ENCODE results near the gene ZNF391. TPM values are rescaled to one million over a fixed set of nuclear protein-coding genes. Genes with fewer than 3 reads are reported as not detected.
"Not testable (repeated sequence)": the region's sequence is repeated elsewhere in the genome, so short reads cannot be mapped to it uniquely, and the experiment has no call there.

ZNF391 gene
- total RNA-seq, 1 experiment from 2014 or later = 5.0 TPM

DNA sequence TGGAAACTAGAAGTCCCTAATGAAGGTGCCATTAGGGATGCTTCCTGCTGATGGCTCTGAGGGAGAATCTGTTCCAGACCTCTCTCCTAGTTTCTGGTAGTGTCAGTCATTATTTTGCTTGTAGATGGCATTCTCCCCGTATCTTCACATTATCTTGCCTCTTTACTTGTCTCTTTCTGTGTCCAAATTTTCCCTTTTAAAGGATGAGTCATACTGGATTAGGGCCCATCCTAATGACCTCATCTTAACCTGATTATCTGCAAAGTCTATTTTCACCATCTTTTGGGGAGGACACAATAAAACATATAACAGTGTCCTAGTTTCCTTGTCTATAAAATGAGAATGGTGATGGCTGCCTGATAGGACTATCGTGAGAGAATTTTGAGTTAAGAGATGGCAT lies 27.3 kb downstream of the ZNF391 start:
- Histone ChIP-seq H3K27me3 (replicated peaks; ENCODE audit: control insufficient read depth, insufficient read depth, low read length) (no peaks in the 10 kb centered on the region), H3K4me1 (no peaks in the 10 kb centered on the region), H3K4me3 (ENCODE audit: low read depth, low read length) (no peak overlapping the region), H3K9me3 (no peaks in the 10 kb centered on the region), H3K36me3 (ENCODE audit: control insufficient read depth, insufficient read depth, low read length) (no peaks in the 10 kb centered on the region)
- no peak overlapping the region for H3K27ac Mint-ChIP-seq (ENCODE audit: unreplicated experiment)
- intact Hi-C loops (cut with micrococcal nuclease; ENCODE audit: unreplicated experiment) = no loop called here
- ChIA-PET CTCF (no interaction called here), POLR2A (no interaction called here)
- no peak for DNase-seq
- no TSS peak for BruUV-seq (replicated peaks)
- no peaks in the 10 kb centered on the region for H3K27me3 Mint-ChIP-seq (ENCODE audit: insufficient read depth, unreplicated experiment)
- no peak overlapping the region for H3K4me3 Mint-ChIP-seq (ENCODE audit: unreplicated experiment)
- peaks cover 21% of the 10 kb centered on the region for H3K9me3 Mint-ChIP-seq (ENCODE audit: unreplicated experiment)
- H3K36me3 Mint-ChIP-seq (ENCODE audit: insufficient read depth, unreplicated experiment) = no peaks in the 10 kb centered on the region
- H3K4me1 Mint-ChIP-seq (ENCODE audit: low read depth, unreplicated experiment) = no peaks in the 10 kb centered on the region
- TF ChIP-seq, protein P1, sequence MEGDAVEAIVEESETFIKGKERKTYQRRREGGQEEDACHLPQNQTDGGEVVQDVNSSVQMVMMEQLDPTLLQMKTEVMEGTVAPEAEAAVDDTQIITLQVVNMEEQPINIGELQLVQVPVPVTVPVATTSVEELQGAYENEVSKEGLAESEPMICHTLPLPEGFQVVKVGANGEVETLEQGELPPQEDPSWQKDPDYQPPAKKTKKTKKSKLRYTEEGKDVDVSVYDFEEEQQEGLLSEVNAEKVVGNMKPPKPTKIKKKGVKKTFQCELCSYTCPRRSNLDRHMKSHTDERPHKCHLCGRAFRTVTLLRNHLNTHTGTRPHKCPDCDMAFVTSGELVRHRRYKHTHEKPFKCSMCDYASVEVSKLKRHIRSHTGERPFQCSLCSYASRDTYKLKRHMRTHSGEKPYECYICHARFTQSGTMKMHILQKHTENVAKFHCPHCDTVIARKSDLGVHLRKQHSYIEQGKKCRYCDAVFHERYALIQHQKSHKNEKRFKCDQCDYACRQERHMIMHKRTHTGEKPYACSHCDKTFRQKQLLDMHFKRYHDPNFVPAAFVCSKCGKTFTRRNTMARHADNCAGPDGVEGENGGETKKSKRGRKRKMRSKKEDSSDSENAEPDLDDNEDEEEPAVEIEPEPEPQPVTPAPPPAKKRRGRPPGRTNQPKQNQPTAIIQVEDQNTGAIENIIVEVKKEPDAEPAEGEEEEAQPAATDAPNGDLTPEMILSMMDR (IDR thresholded peaks at IDR 0.05; ENCODE audit: insufficient read depth in 1 of 2, low read depth in 1 of 2, low read length in 1 of 2, severe bottlenecking in 1 of 2, unreplicated experiment in 1 of 2) = no peak

DNA sequence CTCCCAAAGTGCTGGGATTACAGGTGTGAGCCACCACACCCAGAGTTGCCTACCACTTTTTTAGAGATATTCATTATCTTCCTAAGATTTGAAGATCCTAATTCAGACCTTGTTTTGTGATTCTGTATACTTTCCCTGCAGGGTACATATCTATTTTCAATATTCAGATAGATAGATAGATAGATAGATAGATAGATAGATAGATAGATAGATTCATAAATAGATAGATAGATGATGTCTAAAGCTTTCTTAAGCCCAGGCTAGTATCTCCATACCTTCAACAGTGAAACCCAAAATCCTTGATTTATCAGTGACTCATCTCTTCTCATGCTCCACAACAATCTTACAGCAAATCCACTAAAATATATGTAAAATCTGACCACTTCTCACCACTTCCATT lies 30.8 kb downstream of the ZNF391 start:
- H3K36me3 ChIP-seq (ENCODE audit: control insufficient read depth, insufficient read depth, low read length) = no peaks in the 10 kb centered on the region
- Mint-ChIP-seq H3K36me3 (ENCODE audit: insufficient read depth, unreplicated experiment) (no peaks in the 10 kb centered on the region), H3K27me3 (ENCODE audit: insufficient read depth, unreplicated experiment) (no peaks in the 10 kb centered on the region), H3K9me3 (ENCODE audit: unreplicated experiment) (peaks cover 14% of the 10 kb centered on the region), H3K27ac (ENCODE audit: unreplicated experiment) (no peak overlapping the region), H3K4me3 (ENCODE audit: unreplicated experiment) (no peak overlapping the region), H3K4me1 (ENCODE audit: low read depth, unreplicated experiment) (no peaks in the 10 kb centered on the region)
- POLR2A ChIA-PET = no interaction called here
- no peak overlapping the region for H3K4me3 ChIP-seq (ENCODE audit: low read depth, low read length)
- H3K4me1 ChIP-seq = no peaks in the 10 kb centered on the region
- CTCF ChIA-PET = no interaction called here
- DNase-seq = no peak
- no peaks in the 10 kb centered on the region for H3K27me3 ChIP-seq (replicated peaks; ENCODE audit: control insufficient read depth, insufficient read depth, low read length)
- BruUV-seq (replicated peaks) = no TSS peak
- TF ChIP-seq, protein P1 (IDR thresholded peaks at IDR 0.05; ENCODE audit: insufficient read depth in 1 of 2, low read depth in 1 of 2, low read length in 1 of 2, severe bottlenecking in 1 of 2, unreplicated experiment in 1 of 2) = no peak
- intact Hi-C loops (cut with micrococcal nuclease; ENCODE audit: unreplicated experiment) = no loop called here
- no peaks in the 10 kb centered on the region for H3K9me3 ChIP-seq

DNA sequence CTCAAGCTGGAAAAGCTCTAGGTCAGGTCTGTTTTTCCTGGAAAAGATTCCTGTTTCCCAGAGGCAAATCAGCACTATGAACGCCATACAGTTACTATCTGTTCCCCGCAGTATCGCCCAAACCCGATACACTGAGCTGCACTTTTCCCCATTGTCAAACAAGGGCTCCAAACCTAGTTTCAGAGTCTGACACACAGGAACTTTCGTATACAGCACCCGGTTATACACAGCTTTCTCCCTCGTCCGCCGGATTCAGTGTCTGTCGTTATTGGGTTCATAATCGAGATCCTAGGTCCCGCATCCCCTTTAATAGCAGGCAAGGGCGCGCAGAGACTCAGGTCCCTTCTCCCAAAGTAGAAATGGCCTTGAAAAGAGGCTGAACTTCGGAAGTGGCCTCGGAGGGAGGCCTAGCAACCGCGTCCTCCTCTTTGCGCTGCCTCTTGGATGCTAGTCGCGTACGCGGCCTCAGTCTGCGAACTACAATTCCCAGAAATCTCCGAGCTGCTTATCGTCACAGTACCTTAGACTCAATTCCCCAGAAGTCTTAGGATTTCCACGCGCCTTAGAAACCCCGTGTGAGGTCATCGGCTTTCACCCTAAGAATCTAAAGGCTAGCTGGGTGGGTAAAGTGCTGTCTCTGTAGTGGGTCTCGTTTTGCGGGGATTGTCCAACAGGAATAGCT lies 34.2 kb downstream of the ZNF391 start:
- Mint-ChIP-seq H3K9me3 (ENCODE audit: unreplicated experiment) (no peaks in the 10 kb centered on the region), H3K4me1 (ENCODE audit: low read depth, unreplicated experiment) (no peaks in the 10 kb centered on the region), H3K27ac (ENCODE audit: unreplicated experiment) (no peak overlapping the region), H3K27me3 (ENCODE audit: insufficient read depth, unreplicated experiment) (no peaks in the 10 kb centered on the region), H3K4me3 (ENCODE audit: unreplicated experiment) (no peak overlapping the region), H3K36me3 (ENCODE audit: insufficient read depth, unreplicated experiment) (no peaks in the 10 kb centered on the region)
- ChIA-PET CTCF (no interaction called here), POLR2A (no interaction called here)
- H3K36me3 ChIP-seq (ENCODE audit: control insufficient read depth, insufficient read depth, low read length) = no peaks in the 10 kb centered on the region
- TF ChIP-seq, protein P1 (IDR thresholded peaks at IDR 0.05; ENCODE audit: insufficient read depth in 1 of 2, low read depth in 1 of 2, low read length in 1 of 2, severe bottlenecking in 1 of 2, unreplicated experiment in 1 of 2) = no peak
- H3K4me3 ChIP-seq (ENCODE audit: low read depth, low read length) = no peak overlapping the region
- BruUV-seq (replicated peaks) = no TSS peak
- DNase-seq = no peak
- no peaks in the 10 kb centered on the region for H3K27me3 ChIP-seq (replicated peaks; ENCODE audit: control insufficient read depth, insufficient read depth, low read length)
- H3K4me1 ChIP-seq = no peaks in the 10 kb centered on the region
- intact Hi-C loops (cut with micrococcal nuclease; ENCODE audit: unreplicated experiment) = no loop called here
- H3K9me3 ChIP-seq = no peaks in the 10 kb centered on the region

DNA sequence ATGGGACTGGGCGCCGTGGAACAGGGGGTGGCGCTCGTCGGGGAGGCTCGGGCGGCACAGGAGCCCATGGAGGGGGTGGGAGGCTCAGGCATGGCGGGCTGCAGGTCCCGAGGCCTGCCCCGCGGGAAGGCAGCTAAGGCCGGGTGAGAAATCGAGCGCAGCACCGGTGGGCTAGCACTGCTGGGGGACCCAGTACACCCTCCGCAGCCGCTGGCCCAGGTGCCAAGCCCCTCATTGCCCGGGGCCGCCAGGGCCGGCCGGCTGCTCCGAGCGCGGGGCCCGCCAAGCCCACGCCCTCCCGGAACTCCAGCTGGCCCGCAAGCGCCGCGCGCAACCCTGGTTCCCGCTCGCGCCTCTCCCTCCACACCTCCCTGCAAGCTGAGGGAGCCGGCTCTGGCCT lies 36.3 kb downstream of the ZNF391 start:
- H3K4me3 Mint-ChIP-seq (ENCODE audit: unreplicated experiment); H3K4me1 Mint-ChIP-seq (ENCODE audit: low read depth, unreplicated experiment); DNase-seq; H3K4me3 ChIP-seq (ENCODE audit: low read depth, low read length); BruUV-seq (replicated peaks); H3K36me3 ChIP-seq (ENCODE audit: control insufficient read depth, insufficient read depth, low read length); intact Hi-C loops (cut with micrococcal nuclease; ENCODE audit: unreplicated experiment); H3K4me1 ChIP-seq; H3K9me3 Mint-ChIP-seq (ENCODE audit: unreplicated experiment); CTCF ChIA-PET; POLR2A ChIA-PET; H3K27me3 ChIP-seq (replicated peaks; ENCODE audit: control insufficient read depth, insufficient read depth, low read length); H3K36me3 Mint-ChIP-seq (ENCODE audit: insufficient read depth, unreplicated experiment); H3K27ac Mint-ChIP-seq (ENCODE audit: unreplicated experiment); H3K9me3 ChIP-seq; H3K27me3 Mint-ChIP-seq (ENCODE audit: insufficient read depth, unreplicated experiment): not testable (repeated sequence)

Measured in Caco-2 (cell line).